PFSK-1 (cell line): ENCODE data around the gene RDH14.

Experiments
- FOXP2 ChIP-seq: optimal IDR thresholded peaks from 2 replicates; pipeline ENCODE3; 2011; ENCODE audit warnings: borderline replicate concordance, control low read depth, inconsistent platforms; ENCODE audit not compliant: insufficient read depth; ENCODE audit errors: extremely low read length, extremely low read depth
- POLR2AphosphoS5 ChIP-seq: IDR thresholded peaks from 2 replicates; pipeline ENCODE4 v1.6.1; 2012; ENCODE audit warnings: low read depth, mild to moderate bottlenecking, control low read depth, low read length, moderate library complexity
- SIN3A ChIP-seq: IDR thresholded peaks from 2 replicates; pipeline ENCODE4 v1.6.1; 2012; ENCODE audit warnings: mild to moderate bottlenecking, low read length, moderate library complexity, borderline replicate concordance; ENCODE audit not compliant: insufficient read depth
- TAF1 ChIP-seq: IDR thresholded peaks from 2 replicates; pipeline ENCODE4 v1.6.1; 2012; ENCODE audit warnings: low read length, control low read depth, borderline replicate concordance; ENCODE audit not compliant: insufficient read depth
- TF ChIP-seq, protein P1 (sequence below), 2 experiments: IDR thresholded peaks; 2 replicates each; pipeline versions ENCODE4 v1.6.1 to v1.8.0; 2011 to 2012; ENCODE audit warnings: low read depth in 2 of 2, low read length in 2 of 2, control low read depth in 1 of 2, inconsistent platforms in 1 of 2, mild to moderate bottlenecking in 1 of 2, moderate library complexity in 1 of 2; ENCODE audit not compliant: insufficient read depth in 1 of 2

RDH14 gene

DNA sequence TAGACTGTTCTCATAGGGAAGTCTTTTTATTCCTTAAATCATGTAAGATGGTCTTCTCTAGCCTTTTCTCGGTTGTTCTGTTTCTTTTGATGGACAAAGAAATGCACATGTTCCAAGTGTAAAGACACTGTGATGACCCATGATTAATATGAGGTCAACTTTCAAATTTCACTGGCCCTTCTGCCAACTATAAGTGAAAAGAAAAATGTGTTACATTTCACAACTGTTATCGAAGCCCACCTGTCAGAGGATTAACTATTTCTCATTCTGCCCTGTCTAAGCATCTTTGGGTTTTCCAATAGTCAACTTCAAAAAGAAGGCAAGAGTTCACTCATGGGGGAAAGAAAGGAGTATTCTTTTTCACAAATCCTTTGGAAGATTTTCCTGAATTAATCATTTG, 3.3 kb downstream of the RDH14 start:
- TF ChIP-seq, protein P1, sequence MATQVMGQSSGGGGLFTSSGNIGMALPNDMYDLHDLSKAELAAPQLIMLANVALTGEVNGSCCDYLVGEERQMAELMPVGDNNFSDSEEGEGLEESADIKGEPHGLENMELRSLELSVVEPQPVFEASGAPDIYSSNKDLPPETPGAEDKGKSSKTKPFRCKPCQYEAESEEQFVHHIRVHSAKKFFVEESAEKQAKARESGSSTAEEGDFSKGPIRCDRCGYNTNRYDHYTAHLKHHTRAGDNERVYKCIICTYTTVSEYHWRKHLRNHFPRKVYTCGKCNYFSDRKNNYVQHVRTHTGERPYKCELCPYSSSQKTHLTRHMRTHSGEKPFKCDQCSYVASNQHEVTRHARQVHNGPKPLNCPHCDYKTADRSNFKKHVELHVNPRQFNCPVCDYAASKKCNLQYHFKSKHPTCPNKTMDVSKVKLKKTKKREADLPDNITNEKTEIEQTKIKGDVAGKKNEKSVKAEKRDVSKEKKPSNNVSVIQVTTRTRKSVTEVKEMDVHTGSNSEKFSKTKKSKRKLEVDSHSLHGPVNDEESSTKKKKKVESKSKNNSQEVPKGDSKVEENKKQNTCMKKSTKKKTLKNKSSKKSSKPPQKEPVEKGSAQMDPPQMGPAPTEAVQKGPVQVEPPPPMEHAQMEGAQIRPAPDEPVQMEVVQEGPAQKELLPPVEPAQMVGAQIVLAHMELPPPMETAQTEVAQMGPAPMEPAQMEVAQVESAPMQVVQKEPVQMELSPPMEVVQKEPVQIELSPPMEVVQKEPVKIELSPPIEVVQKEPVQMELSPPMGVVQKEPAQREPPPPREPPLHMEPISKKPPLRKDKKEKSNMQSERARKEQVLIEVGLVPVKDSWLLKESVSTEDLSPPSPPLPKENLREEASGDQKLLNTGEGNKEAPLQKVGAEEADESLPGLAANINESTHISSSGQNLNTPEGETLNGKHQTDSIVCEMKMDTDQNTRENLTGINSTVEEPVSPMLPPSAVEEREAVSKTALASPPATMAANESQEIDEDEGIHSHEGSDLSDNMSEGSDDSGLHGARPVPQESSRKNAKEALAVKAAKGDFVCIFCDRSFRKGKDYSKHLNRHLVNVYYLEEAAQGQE (IDR thresholded peaks at IDR 0.05; ENCODE audit: insufficient read depth in 1 of 2, low read depth in 2 of 2, low read length in 2 of 2), result no peak
- TF ChIP-seq FOXP2, result no peak
- no peak for TF ChIP-seq SIN3A
- TF ChIP-seq POLR2AphosphoS5, result no peak
- TF ChIP-seq TAF1, result no peak

GRCh38 chr2:18552351-18553077, 7.9 kb downstream of the RDH14 start:
- no peak for TF ChIP-seq FOXP2
- TF ChIP-seq, protein P1 (IDR thresholded peaks at IDR 0.05; ENCODE audit: insufficient read depth in 1 of 2, low read depth in 2 of 2, low read length in 2 of 2), result no peak
- TF ChIP-seq POLR2AphosphoS5, result no peak
- no peak for TF ChIP-seq TAF1
- TF ChIP-seq SIN3A, result no peak

DNA sequence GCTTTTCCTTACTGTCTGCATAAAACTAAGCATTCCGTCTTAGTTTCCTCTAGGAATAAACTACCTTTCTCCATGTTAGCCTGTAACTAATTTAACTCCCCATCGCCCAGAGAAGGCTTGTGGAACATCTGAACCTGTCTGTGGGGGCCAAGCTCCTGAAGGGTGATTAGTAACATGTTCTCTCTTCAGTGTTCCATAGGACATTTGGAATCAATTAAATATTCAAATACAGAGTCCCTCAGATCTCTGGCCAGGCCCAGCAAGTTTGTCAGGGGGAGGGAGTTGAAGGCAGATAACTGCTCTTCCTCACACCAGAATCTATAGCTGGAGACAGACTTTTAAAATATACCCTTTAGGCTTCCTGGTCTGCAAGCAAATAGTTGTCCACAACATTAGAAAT, 8.8 kb downstream of the RDH14 start:
- TF ChIP-seq POLR2AphosphoS5, result no peak
- no peak for TF ChIP-seq FOXP2
- TF ChIP-seq, protein P1 (IDR thresholded peaks at IDR 0.05; ENCODE audit: insufficient read depth in 1 of 2, low read depth in 2 of 2, low read length in 2 of 2), result no peak
- TF ChIP-seq TAF1, result no peak
- no peak for TF ChIP-seq SIN3A

GRCh38 chr2:18551169-18551568, 9.3 kb downstream of the RDH14 start:
- TF ChIP-seq FOXP2 (no peak), TAF1 (no peak), SIN3A (no peak), POLR2AphosphoS5 (no peak)
- TF ChIP-seq, protein P1 (IDR thresholded peaks at IDR 0.05; ENCODE audit: insufficient read depth in 1 of 2, low read depth in 2 of 2, low read length in 2 of 2), result no peak
